HUES6 (cell line): ENCODE results near the gene CDCA7L.
"Not testable (repeated sequence)": the region's sequence is repeated elsewhere in the genome, so short reads cannot be mapped to it uniquely, and the experiment has no call there.

ENCODE experiments used
- H3K27ac ChIP-seq: 2 replicates; pipeline ENCODE4 v1.7.0; 2013; ENCODE audit warnings: low read depth, mild to moderate bottlenecking, low read length, inconsistent platforms
- H3K27me3 ChIP-seq: 2 replicates; pipeline ENCODE4 v1.6.1; 2013; ENCODE audit warnings: low read length; ENCODE audit not compliant: control insufficient read depth, insufficient read depth
- H3K36me3 ChIP-seq: 2 replicates; pipeline ENCODE4 v1.6.1; 2013; ENCODE audit warnings: low read length; ENCODE audit not compliant: control insufficient read depth, insufficient read depth
- H3K4me1 ChIP-seq: 2 replicates; pipeline ENCODE4 v1.6.1; 2013; ENCODE audit warnings: low read length; ENCODE audit not compliant: control insufficient read depth, insufficient read depth
- H3K4me3 ChIP-seq: 2 replicates; pipeline ENCODE4 v1.5.1; 2013; ENCODE audit warnings: low read depth, low read length
- H3K9ac ChIP-seq: one replicate; pipeline ENCODE4 v1.6.1; 2013; ENCODE audit warnings: mild to moderate bottlenecking, low read length
- H3K9me3 ChIP-seq: 2 replicates; pipeline ENCODE4 v1.6.1; 2013; ENCODE audit warnings: low read depth, low read length; ENCODE audit not compliant: control insufficient read depth, insufficient read depth

Gene CDCA7L

DNA sequence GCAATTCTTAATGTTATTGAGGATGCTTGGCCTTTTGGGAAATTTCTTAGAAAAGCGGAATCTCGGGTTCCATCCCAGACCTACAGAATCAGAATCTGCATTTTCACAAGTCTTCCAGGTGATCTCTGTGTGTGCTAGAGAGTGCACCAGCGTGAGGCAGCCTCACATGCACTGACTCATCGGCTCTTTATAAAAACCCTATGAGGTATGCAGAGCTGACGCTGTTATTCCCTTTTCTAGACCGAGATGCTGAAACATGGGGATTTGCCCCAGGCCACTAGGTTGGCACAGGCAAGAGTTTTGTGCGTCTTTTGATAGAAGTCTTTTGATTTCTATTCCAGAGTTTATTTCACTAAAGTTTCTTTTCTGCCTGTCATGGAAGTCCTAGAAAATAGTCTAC, 61.2 kb downstream of the CDCA7L start:
- no peaks in the 10 kb centered on the region for H3K27me3 ChIP-seq
- H3K9ac ChIP-seq, result no peak overlapping the region
- no peaks in the 10 kb centered on the region for H3K36me3 ChIP-seq
- peaks cover 8% of the 10 kb centered on the region for H3K4me1 ChIP-seq
- no peak overlapping the region for H3K27ac ChIP-seq
- no peak overlapping the region for H3K4me3 ChIP-seq
- no peaks in the 10 kb centered on the region for H3K9me3 ChIP-seq

DNA sequence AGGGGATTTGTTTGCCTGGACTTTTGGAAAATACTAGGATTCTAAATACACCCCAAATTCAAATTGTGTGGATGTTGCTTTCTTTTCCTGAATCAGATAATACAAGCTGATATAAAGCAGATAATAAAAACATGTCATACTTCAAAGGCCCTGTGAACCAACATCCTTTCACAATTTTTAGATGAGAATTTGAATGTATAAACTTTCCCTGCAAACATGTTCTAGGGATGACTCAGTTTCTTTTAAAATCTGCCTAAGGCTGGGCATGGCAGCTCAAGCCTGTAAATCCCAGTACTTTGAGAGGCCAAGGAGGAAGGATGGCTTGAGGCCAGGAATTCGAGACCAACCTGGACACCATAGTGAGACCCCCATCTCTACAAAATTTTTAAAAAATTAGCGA, 62.2 kb downstream of the CDCA7L start:
- not testable (repeated sequence) for H3K27me3 ChIP-seq, H3K27ac ChIP-seq, H3K4me3 ChIP-seq, H3K9ac ChIP-seq, H3K4me1 ChIP-seq, H3K36me3 ChIP-seq, H3K9me3 ChIP-seq

DNA sequence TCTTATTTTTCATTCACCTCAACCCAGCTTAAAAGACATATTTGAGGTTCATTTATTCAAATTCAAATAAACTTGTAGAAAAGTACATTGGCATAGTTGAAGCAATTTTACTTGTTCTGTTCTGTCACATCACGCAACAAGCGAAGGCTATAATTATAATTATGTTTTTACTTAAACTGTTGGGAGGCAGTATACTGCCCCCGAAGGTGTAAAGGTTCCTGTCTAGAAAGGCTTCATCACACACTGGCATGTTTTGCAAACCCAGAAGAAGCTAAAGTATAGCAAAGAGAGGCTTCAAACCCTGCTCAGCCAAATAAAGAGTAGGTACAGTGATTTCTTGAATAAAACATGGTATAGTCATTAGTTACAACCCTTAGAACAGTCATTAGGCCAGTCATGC, 62.6 kb downstream of the CDCA7L start:
- Histone ChIP-seq H3K36me3 (no peaks in the 10 kb centered on the region), H3K4me1 (peaks cover 7% of the 10 kb centered on the region), H3K9me3 (no peaks in the 10 kb centered on the region), H3K9ac (no peak overlapping the region), H3K27me3 (no peaks in the 10 kb centered on the region), H3K4me3 (no peak overlapping the region), H3K27ac (no peak overlapping the region)

DNA sequence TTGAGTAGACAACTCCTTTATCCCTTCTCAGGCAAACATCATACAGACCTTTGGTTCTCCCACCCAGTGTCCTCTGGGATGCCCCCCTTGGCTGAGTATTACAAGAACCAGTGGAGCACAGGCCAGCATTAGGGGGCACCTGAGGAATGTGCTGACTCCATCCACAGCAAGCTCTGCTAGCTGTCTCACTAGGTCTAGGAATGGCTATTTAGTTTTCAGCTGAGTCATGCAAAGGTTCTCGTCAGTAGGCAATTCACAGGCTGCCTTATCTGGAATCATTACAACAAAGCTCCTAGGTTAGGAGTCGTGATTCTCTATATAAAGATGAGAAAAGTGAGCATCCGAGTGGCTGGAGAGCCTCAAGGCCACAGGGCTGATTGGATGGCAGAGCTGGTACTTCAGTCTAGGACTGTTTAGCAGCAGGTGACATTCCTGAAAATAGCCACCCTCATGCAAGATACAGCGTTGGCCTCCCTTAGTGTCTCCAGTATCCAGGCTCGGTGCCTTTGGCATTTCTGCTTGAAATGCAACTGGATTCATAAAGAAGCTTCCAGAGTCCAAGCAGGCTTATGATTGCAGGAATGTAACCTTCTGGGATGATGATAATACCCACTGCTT, 75.8 kb downstream of the CDCA7L start:
- no peaks in the 10 kb centered on the region for H3K9me3 ChIP-seq
- no peak overlapping the region for H3K4me3 ChIP-seq
- H3K27ac ChIP-seq, result peak overlapping the region; percentile 42; the same call in 1 of the 2 replicates
- H3K36me3 ChIP-seq, result no peaks in the 10 kb centered on the region
- no peak overlapping the region for H3K9ac ChIP-seq
- H3K27me3 ChIP-seq, result no peaks in the 10 kb centered on the region
- H3K4me1 ChIP-seq, result peaks cover 54% of the 10 kb centered on the region

DNA sequence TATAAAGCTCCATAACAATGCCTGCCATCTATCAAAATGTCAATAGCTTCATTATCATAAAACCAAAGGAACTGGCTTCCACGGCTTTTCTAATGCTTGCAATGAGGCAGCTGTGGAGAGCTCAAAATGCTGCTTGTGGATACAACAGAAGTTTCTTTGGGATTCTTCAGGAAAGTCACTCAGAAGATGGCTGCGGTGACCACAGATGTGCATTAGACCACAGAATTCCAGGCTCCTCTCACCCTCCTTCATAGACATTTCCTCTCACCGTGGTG, 77.2 kb downstream of the CDCA7L start:
- no peaks in the 10 kb centered on the region for H3K9me3 ChIP-seq
- H3K4me1 ChIP-seq, result peaks cover 54% of the 10 kb centered on the region
- H3K4me3 ChIP-seq, result 0 out of 2 replicates have a peak overlapping the region, but pooled peaks have one; percentile 3
- H3K36me3 ChIP-seq, result no peaks in the 10 kb centered on the region
- H3K27ac ChIP-seq, result peak overlapping the region; percentile 59; the same call in 1 of the 2 replicates
- no peak overlapping the region for H3K9ac ChIP-seq
- H3K27me3 ChIP-seq, result no peaks in the 10 kb centered on the region

DNA sequence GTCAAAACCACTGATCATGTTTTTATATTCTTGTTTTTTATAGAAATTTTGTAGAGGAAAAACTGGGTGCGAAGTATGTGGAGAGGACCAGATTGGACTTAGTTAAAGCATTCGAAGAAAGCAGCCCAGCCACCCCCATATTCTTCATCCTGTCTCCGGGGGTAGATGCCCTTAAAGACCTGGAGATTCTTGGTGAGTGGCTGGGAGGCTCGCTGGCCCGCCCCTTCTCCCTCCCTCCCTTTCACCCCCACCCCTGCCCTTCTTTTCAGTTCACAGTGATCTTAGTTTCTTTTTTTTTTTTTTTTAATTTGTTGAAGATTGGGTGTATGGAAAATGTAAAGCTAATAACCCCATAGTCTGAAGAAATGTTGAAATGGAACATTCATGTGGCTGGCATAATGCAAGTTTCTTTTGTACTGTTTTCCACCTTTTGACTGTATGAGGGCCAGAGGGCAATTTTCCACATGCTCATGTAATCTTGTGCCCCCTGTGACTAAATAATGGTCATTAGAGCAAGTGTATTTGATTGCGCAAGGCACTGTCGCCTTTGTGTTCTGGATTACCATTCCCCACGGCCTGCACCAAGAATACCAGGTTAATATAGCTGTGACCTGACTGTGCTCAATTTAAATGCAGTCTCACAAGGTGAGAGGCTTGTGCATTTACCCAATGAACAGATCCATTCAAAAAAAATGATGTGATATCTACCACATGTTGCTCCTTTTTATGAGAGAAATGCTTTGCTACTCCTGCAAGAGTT, 77.7 kb downstream of the CDCA7L start:
- H3K36me3 ChIP-seq, result no peaks in the 10 kb centered on the region
- H3K4me3 ChIP-seq, result no peak overlapping the region
- no peak overlapping the region for H3K9ac ChIP-seq
- no peaks in the 10 kb centered on the region for H3K9me3 ChIP-seq
- no peaks in the 10 kb centered on the region for H3K27me3 ChIP-seq
- H3K4me1 ChIP-seq, result peaks cover 54% of the 10 kb centered on the region
- peak overlapping the region; percentile 59; the same call in 1 of the 2 replicates for H3K27ac ChIP-seq

DNA sequence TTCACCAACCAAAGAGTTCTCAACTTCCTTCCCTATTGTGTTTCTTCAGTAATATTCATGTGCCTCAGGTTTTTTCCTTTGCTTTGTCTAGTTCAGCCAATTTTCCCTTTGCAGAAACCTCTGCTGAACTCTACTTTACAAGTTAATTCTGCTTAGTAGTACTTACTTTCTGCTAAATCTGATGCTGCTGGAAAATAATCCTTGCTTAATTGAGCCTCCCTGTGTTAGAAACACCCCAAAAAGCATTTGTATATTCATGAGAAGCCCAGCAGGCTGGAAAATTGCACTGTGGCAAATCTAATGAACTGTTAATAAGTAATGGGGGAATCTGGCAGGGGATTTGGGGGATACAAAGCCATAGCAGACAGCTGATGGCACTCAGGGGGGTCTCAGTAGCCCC, 78.5 kb downstream of the CDCA7L start:
- Histone ChIP-seq H3K27me3 (no peaks in the 10 kb centered on the region), H3K9ac (no peak overlapping the region), H3K4me3 (no peak overlapping the region), H3K9me3 (no peaks in the 10 kb centered on the region), H3K27ac (peak overlapping the region; percentile 12; the same call in 1 of the 2 replicates), H3K36me3 (no peaks in the 10 kb centered on the region), H3K4me1 (peaks cover 54% of the 10 kb centered on the region)

DNA sequence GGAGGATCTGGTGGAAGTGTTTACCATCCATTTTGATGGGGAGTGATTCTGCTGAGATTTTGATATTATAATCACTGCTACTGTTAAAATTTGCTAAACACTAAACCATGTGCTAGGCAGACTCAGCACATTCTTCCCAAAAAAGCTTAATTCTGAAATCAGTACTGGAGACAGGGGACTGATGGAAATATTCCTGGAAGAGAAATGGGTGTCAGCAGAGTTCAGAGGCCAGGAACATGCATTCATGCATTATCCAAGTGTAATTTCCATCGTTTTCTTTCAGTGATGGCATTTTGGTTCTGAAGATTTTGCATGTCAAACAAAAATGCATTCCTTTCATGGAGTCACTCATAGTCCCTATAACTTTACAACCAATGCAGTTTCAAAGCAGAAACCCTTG, 79.0 kb downstream of the CDCA7L start:
- no peak overlapping the region for H3K9ac ChIP-seq
- peaks cover 54% of the 10 kb centered on the region for H3K4me1 ChIP-seq
- no peaks in the 10 kb centered on the region for H3K36me3 ChIP-seq
- H3K27ac ChIP-seq, result no peak overlapping the region
- no peaks in the 10 kb centered on the region for H3K9me3 ChIP-seq
- H3K4me3 ChIP-seq, result no peak overlapping the region
- H3K27me3 ChIP-seq, result no peaks in the 10 kb centered on the region

DNA sequence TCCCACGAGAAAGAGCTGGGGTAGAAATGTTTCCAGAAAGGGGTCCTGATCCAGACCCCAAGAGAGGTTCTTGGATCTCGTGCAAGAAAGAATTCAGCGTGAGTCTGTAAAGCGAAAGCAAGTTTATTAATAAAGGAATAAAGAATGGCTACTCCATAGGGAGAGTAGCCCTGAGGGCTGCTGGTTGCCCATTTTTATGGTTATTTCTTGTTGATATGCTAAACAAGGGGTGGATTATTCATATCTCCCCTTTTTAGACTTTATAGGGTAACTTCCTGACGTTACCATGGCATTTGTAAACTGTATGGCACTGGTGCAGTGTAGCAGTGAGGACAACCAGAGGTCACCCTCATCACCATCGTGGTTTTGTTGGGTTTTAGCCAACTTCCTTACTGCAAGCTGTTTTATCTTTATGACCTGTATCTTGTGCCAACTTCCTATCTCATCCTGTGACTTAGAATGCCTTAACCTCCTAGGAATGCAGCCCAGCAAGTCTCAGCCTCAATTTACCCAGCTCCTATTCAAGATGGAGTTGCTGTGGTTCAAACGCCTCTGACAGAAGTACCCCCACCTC, 80.0 kb downstream of the CDCA7L start:
- H3K4me3 ChIP-seq, H3K27me3 ChIP-seq, H3K9me3 ChIP-seq, H3K36me3 ChIP-seq, H3K27ac ChIP-seq, H3K9ac ChIP-seq: not testable (repeated sequence)
- H3K4me1 ChIP-seq, result peaks cover 53% of the 10 kb centered on the region

DNA sequence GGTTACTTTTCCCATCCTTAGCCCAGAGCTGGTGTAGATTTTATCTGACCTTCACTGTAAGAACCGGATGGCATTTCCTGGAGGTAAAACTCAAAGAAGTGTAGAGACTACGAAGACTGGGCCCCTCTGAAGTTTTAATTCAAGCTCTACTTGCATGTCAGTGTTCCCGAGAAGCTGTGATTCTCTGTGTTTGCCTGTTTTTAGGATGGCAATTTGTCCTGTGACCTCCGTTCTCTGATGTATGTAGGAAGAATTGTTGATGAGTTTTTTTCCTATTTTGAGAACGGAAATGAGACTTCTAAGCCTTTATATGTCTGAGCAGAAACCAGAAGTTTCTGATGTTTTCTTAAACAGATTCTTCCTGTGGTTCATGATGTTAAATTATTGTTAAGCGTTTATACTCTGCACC, 94.1 kb downstream of the CDCA7L start:
- H3K4me3 ChIP-seq, result no peak overlapping the region
- no peaks in the 10 kb centered on the region for H3K27me3 ChIP-seq
- H3K9ac ChIP-seq, result no peak overlapping the region
- no peak overlapping the region for H3K27ac ChIP-seq
- no peaks in the 10 kb centered on the region for H3K9me3 ChIP-seq
- no peaks in the 10 kb centered on the region for H3K36me3 ChIP-seq
- no peaks in the 10 kb centered on the region for H3K4me1 ChIP-seq
